OCI-LY7 (cell line): ENCODE results near the gene CDK5. TPM values are rescaled to one million over a fixed set of nuclear protein-coding genes. Genes with fewer than 3 reads are reported as not detected.
"Not testable (repeated sequence)": the region's sequence is repeated elsewhere in the genome, so short reads cannot be mapped to it uniquely, and the experiment has no call there.

ENCODE experiments used
- BruUV-seq: library from RNA; stranded (reverse); fragments of 400-500 nt; replicated peaks from 2 replicates; lab custom pipeline; 2021; lab: Mats Ljungman, UMichigan
- CTCF ChIA-PET: fragments of 300-600 bp; sonication (Branson Sonifier 250); formaldehyde crosslinking; loops from one replicate; lab custom pipeline; 2022; ENCODE audit warnings: antibody characterized with exemption; ENCODE audit not compliant: unreplicated experiment; lab: Charles Lee
- POLR2A ChIA-PET: fragments of 300-600 bp; sonication (Branson Sonifier 250); formaldehyde crosslinking; loops from one replicate; lab custom pipeline; 2022; ENCODE audit warnings: antibody characterized with exemption; lab: Charles Lee
- DNase-seq: peaks from one replicate; pipeline ENCODE4 v3.0.0-alpha.2; 2015; ENCODE audit warnings: low spot score
- H2AFZ ChIP-seq: fragments of 200-600 bp; sonication (generic), shearing (Covaris generic); 2 replicates; pipeline ENCODE4 v1.6.1; 2014; ENCODE audit warnings: mild to moderate bottlenecking, antibody characterized with exemption, low read length, moderate library complexity
- H3K27ac ChIP-seq: fragments of 200-600 bp; sonication (generic); 2 replicates; pipeline ENCODE4 v1.5.1; 2014; ENCODE audit warnings: mixed run types, low read depth, mild to moderate bottlenecking, moderate library complexity, low read length, inconsistent platforms; ENCODE audit not compliant: poor library complexity, severe bottlenecking
- H3K36me3 ChIP-seq: fragments of 200-600 bp; sonication (generic); 2 replicates; pipeline ENCODE4 v1.6.1; 2014; ENCODE audit warnings: mild to moderate bottlenecking, antibody characterized with exemption, low read length, moderate library complexity, mixed read lengths; ENCODE audit not compliant: insufficient read depth
- H3K4me1 ChIP-seq: fragments of 200-600 bp; sonication (generic); 2 replicates; pipeline ENCODE4 v1.5.1; 2014; ENCODE audit warnings: mild to moderate bottlenecking, low read length; ENCODE audit not compliant: insufficient read depth, poor library complexity, severe bottlenecking
- H3K4me2 ChIP-seq: fragments of 200-600 bp; sonication (generic); 2 replicates; pipeline ENCODE4 v1.6.1; 2014; ENCODE audit warnings: mild to moderate bottlenecking, low read length
- H3K4me3 ChIP-seq: fragments of 200-600 bp; sonication (generic); 2 replicates; pipeline ENCODE4 v1.5.1; 2014; ENCODE audit warnings: mild to moderate bottlenecking, low read depth, low read length; ENCODE audit not compliant: poor library complexity, severe bottlenecking
- H3K79me2 ChIP-seq: fragments of 200-600 bp; sonication (generic); 2 replicates; pipeline ENCODE4 v1.6.1; 2016; ENCODE audit warnings: low read depth, mild to moderate bottlenecking, low read length, moderate library complexity, mixed read lengths; ENCODE audit not compliant: insufficient read depth
- H3K9me2 ChIP-seq: fragments of 200-600 bp; sonication (generic); 2 replicates; pipeline ENCODE4 v1.6.1; 2016; ENCODE audit warnings: mild to moderate bottlenecking, low read length, mixed read lengths; ENCODE audit not compliant: insufficient read depth
- H3K9me3 ChIP-seq: fragments of 200-600 bp; sonication (generic); 2 replicates; pipeline ENCODE4 v1.6.1; 2014; ENCODE audit warnings: mild to moderate bottlenecking, mixed run types, low read length, mixed read lengths
- H4K20me1 ChIP-seq: fragments of 200-600 bp; sonication (generic); 2 replicates; pipeline ENCODE4 v1.6.1; 2014; ENCODE audit warnings: mild to moderate bottlenecking, antibody characterized with exemption, low read length, moderate library complexity, mixed read lengths; ENCODE audit not compliant: insufficient read depth
- EZH2phosphoT487 ChIP-seq: fragments of 200-600 bp; sonication (generic); IDR thresholded peaks from 2 replicates; pipeline ENCODE4 v1.6.1; 2018; ENCODE audit warnings: low read depth, borderline replicate concordance, mild to moderate bottlenecking, mixed run types, antibody characterized with exemption, low read length, moderate library complexity, mixed read lengths
- intact Hi-C: fragments of 100-400 bp; cut with micrococcal nuclease; formaldehyde crosslinking; loops from one replicate; pipeline ENCODE4 v1.10.0; 2022; ENCODE audit not compliant: unreplicated experiment
- total RNA-seq, 2 experiments: library from RNA; depleted of rRNA in 1 of 2; stranded (reverse); fragments of >200 nt in 1 of 2; shearing (Covaris generic) in 1 of 2; gene quantifications; 2 replicates each; pipeline ENCODE4 v1.2.3, GENCODE V29; 2014 to 2022
- TF ChIP-seq, protein P1 (sequence below): fragments of 200-600 bp; sonication (generic); conservative IDR thresholded peaks from 2 replicates; pipeline ENCODE4 v1.5.1; 2014; ENCODE audit warnings: mild to moderate bottlenecking, antibody characterized with exemption, low read length, moderate library complexity, mixed read lengths

CDK5 gene
- total RNA-seq, 2 experiments from 2014 or later = 23.7 to 30.9 TPM

DNA sequence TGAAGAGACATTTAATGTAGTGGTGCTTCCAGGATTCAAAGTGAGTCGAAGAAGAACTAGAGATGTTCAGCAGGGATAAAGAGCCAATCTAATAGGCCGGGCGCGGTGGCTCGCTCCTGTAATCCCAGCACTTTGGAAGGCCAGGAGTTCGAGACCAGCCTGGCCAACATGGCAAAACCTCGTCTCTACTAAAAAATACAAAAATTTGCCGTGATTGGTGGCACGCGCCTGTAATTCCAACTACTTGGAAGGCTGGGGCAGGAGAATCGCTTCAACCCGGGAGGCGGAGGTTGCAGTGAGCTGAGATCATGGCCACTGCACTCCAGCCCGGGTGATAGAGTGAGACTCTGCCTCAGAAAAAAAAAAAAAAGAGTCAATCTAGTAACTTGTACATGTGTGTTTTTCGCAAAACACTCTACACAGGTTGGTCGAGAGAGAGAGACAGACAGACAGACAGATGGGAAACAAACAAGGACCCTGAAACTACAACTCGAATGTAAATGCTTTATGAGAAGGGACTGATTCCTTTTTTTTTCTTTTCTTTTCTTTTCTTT lies 28.7 kb downstream of the CDK5 start:
- Histone ChIP-seq H3K9me2 (no peaks in the 10 kb centered on the region), H3K36me3 (no peaks in the 10 kb centered on the region), H3K79me2 (peaks cover 14% of the 10 kb centered on the region; the same call in 1 of the 2 replicates), H3K4me1 (peaks cover 23% of the 10 kb centered on the region), H3K4me3 (peak overlapping the region; percentile 80), H3K9me3 (no peaks in the 10 kb centered on the region), H2AFZ (peak overlapping the region; percentile 66; the same call in 1 of the 2 replicates), H3K27ac (no peak overlapping the region), H3K4me2 (peak overlapping the region; percentile 76), H4K20me1 (0 out of 2 replicates have a peak, but pooled peaks cover 3% of the 10 kb centered on the region)
- ChIA-PET CTCF (no interaction called here), POLR2A (interaction anchor here (0.7 to 1.3 kb wide), 5 partner anchors 8 to 136 kb away, joined by 3 to 6 read pairs (median 4); no protein-coding TSS in a partner anchor)
- no peak for TF ChIP-seq EZH2phosphoT487
- TF ChIP-seq, protein P1, sequence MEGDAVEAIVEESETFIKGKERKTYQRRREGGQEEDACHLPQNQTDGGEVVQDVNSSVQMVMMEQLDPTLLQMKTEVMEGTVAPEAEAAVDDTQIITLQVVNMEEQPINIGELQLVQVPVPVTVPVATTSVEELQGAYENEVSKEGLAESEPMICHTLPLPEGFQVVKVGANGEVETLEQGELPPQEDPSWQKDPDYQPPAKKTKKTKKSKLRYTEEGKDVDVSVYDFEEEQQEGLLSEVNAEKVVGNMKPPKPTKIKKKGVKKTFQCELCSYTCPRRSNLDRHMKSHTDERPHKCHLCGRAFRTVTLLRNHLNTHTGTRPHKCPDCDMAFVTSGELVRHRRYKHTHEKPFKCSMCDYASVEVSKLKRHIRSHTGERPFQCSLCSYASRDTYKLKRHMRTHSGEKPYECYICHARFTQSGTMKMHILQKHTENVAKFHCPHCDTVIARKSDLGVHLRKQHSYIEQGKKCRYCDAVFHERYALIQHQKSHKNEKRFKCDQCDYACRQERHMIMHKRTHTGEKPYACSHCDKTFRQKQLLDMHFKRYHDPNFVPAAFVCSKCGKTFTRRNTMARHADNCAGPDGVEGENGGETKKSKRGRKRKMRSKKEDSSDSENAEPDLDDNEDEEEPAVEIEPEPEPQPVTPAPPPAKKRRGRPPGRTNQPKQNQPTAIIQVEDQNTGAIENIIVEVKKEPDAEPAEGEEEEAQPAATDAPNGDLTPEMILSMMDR = no peak
- no peak for DNase-seq
- BruUV-seq = no TSS peak
- intact Hi-C loops = loop anchor here (1.0 to 2.0 kb wide), 3 partner anchors 29 to 55 kb away; partner anchors contain the start of gene FASTK

DNA sequence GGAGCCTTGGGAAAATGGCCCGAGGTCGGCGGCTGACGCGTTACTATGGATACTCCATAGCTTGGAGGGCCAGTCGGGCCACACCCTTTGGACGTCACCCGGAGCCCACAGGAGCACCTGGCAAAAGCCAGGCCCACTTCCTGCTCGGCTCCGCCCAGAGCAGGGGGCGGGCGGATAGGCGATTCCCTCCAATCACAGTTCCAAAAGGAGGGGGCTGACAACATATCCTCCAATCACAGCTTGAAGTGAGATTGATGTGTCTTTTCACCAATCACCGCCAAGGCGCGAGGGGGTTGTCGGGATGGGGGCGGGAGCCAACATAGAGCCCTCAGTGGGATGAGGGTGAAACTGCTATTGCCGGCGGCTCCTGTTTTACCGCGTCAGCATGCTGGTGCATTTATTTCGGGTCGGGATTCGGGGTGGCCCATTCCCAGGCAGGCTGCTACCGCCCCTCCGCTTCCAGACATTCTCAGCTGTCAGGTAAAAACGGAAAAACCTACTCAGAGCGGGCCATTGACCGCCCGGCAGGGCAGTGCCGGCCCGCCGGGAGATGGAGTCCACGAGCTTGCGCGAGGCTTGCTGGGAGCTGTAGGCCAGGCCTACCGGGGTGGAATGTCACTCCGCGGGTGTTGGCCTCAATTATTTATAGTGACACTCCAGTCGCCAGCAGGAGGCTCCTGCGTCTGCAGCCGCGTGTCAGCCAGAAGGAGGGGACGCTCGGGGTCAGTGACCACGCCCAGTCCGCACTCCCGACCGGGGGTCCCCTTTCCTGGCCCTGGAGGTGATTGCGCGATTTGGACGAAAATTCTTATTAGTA lies 29.4 kb downstream of the CDK5 start, which contains the start of gene ABCB8:
ABCB8 (plus strand) TSS at position 320 of the 817 bp plus-strand sequence; CDS start at position 386, 66 bp downstream.
- Histone ChIP-seq H3K36me3 (no peaks in the 10 kb centered on the region), H3K9me2 (no peaks in the 10 kb centered on the region), H3K79me2 (peaks cover 14% of the 10 kb centered on the region; the same call in 1 of the 2 replicates), H3K4me1 (peaks cover 23% of the 10 kb centered on the region), H3K4me3 (peak within 1 kb of the TSS; percentile 80), H4K20me1 (0 out of 2 replicates have a peak, but pooled peaks cover 3% of the 10 kb centered on the region), H3K27ac (no peak within 1 kb of the TSS), H3K4me2 (peak within 1 kb of the TSS; percentile 82), H2AFZ (peak within 1 kb of the TSS; percentile 80), H3K9me3 (no peaks in the 10 kb centered on the region)
- ChIA-PET POLR2A (interaction anchor here (0.7 to 1.3 kb wide), 8 partner anchors 9 to 135 kb away, joined by 3 to 6 read pairs (median 3); no protein-coding TSS in a partner anchor), CTCF (interaction anchor here (0.6 to 0.7 kb wide), 2 partner anchors 595 to 623 kb away, joined by 3 read pairs; a partner anchor contains a TSS)
- TF ChIP-seq, protein P1 = peak; percentile 54
- TF ChIP-seq EZH2phosphoT487 = no peak
- DNase-seq = peak; percentile 99
- TSS peak; percentile 82 for BruUV-seq
- intact Hi-C loops = loop anchor here (1.0 to 2.0 kb wide), 3 partner anchors 30 to 54 kb away; partner anchors contain the start of gene FASTK

DNA sequence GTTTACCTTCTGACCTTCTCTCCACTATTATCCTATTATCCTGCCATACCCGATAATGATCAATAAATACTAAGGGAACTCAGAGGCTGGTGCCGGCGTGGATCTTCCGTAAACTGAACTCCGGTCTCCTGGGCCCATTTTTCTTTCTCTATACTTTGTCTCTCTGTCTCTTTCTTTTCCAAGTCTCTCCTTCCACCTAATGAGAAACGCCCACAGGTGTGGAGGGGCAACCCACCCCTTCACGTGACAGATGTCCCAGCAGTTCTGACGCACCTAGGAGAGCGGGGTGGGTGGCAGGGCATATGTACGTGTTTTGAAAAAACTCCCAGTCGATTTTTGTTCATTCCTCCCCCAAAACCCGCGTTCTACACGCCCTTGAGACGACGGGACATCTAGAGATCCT lies 30.0 kb downstream of the CDK5 start:
- not testable (repeated sequence) for H3K9me2 ChIP-seq, H3K27ac ChIP-seq, H3K36me3 ChIP-seq, H3K9me3 ChIP-seq, DNase-seq, H4K20me1 ChIP-seq, BruUV-seq
- intact Hi-C loops = loop anchor here (1.0 to 2.0 kb wide), 3 partner anchors 31 to 53 kb away; partner anchors contain the start of gene FASTK
- POLR2A ChIA-PET = interaction anchor here (0.7 to 1.3 kb wide), 6 partner anchors 8 to 134 kb away, joined by 3 to 6 read pairs (median 3); no protein-coding TSS in a partner anchor
- Histone ChIP-seq H3K4me2 (peak overlapping the region; percentile 82), H2AFZ (peak overlapping the region; percentile 80), H3K4me1 (peaks cover 23% of the 10 kb centered on the region), H3K79me2 (peaks cover 14% of the 10 kb centered on the region; the same call in 1 of the 2 replicates), H3K4me3 (peak overlapping the region; percentile 80)
- CTCF ChIA-PET = interaction anchor here (0.7 kb wide), 1 partner anchor 594 kb away, joined by 3 read pairs; no protein-coding TSS in a partner anchor

DNA sequence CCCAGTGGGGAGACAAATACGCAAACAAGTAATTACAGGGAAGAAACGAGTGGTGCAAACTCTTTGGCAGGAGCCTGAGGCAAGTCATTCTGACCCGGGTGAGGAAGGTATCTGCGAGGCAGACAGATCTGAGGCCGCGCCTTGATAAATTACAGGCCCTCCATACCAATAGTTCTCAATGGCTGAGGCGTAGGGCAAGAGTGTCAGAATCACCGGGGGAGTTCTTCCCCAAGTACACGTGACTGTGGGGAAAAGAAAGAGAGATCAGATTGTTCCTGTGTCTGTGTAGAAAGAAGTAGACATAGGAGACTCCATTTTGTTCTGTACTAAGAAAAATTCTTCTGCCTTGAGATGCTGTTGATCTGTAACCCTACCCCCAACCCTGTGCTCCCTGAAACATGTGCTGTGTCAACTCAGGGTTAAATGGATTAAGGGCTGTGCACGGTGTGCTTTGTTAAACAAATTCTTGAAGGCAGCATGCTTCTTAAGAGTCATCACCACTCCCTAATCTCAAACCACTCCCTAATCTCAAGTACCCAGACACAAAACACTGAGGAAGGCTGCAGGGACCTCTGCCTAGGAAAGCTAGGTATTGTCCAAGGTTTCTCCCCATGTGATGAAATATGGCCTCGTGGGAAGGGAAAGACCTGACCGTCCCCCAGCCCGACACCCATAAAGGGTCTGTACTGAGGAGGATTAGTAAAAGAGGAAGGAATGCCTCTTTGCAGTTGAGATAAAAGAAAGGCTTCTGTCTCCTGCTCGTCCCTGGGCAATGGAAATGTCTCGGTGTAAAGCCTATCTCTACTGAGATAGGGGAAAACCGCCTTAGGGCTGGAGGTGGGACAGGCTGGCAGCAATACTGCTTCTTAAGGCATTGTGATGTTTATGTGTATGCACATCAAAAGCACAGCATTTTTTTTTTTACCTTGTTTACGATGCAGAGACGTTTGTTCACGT lies 30.6 kb downstream of the CDK5 start:
- Histone ChIP-seq H3K4me1 (peaks cover 23% of the 10 kb centered on the region), H3K4me2 (peak overlapping the region; percentile 82), H3K4me3 (peak overlapping the region; percentile 80), H2AFZ (peak overlapping the region; percentile 80; the same call in 1 of the 2 replicates), H3K79me2 (peaks cover 14% of the 10 kb centered on the region; the same call in 1 of the 2 replicates)
- H3K27ac ChIP-seq, DNase-seq, H3K9me2 ChIP-seq, intact Hi-C loops, H4K20me1 ChIP-seq, H3K36me3 ChIP-seq, POLR2A ChIA-PET, BruUV-seq, H3K9me3 ChIP-seq: not testable (repeated sequence)
- CTCF ChIA-PET = interaction anchor here (0.8 kb wide), 1 partner anchor 11 kb away, joined by 7 read pairs; no protein-coding TSS in a partner anchor
